Hematopoietic multipotent progenitor cell treated with erythropoietin and hydrocortisone succinate and interleukin-3 and kit ligand, for 8 days (in vitro differentiated cells): ENCODE results near the gene CRYBG1.
"Not testable (repeated sequence)": the region's sequence is repeated elsewhere in the genome, so short reads cannot be mapped to it uniquely, and the experiment has no call there.

ENCODE experiments used
- DNase-seq: peaks from one replicate; pipeline ENCODE4 v3.0.0-alpha.2; 2015

The CRYBG1 gene

GRCh38 chr6:106373502-106374239 is 13.2 kb downstream of the CRYBG1 start:
- DNase-seq, result no peak

DNA sequence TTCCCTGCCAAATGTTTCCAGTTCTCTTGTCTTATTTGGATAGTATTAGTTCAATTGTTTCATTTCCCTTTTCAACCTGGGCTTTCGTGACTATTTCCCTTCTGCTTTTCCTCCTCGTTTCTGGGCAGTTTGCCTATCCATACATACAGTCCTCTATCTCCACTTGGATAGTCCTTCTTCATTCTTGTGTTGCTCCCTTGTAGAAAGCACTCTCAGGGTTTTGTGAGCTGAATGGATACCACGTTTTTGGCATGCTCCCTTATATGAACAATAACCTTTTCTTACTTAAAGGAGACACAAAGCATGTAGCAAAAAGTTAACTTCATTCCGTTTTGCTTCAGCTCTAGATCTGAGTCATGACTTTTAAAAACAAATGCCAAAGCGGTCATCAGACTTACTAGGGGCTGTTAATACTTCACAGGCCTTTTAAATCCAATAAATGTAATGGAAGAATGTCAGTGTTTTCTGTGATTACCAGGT is 16.6 kb downstream of the CRYBG1 start:
- no peak for DNase-seq

DNA sequence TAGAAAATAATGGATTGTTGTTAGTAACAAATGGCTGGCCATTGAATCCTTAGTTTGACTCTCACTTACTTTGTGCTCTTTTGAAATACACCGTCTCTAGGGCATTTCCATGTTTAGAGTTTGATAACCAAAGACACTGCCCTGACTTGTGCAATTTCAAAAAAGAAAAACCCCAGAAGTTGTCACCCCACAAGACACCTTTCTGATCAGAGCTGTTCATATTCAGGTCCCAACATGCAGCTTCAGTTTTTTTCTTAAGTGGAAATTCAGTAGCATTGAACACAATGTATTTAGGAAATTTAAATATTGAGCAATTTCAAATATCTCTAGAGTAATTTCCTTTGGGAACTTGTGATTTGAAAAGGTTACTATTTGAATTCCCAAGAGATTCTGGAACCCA is 19.4 kb downstream of the CRYBG1 start:
- no peak for DNase-seq

GRCh38 chr6:106380407-106380806 is 19.9 kb downstream of the CRYBG1 start:
- DNase-seq, result no peak

DNA sequence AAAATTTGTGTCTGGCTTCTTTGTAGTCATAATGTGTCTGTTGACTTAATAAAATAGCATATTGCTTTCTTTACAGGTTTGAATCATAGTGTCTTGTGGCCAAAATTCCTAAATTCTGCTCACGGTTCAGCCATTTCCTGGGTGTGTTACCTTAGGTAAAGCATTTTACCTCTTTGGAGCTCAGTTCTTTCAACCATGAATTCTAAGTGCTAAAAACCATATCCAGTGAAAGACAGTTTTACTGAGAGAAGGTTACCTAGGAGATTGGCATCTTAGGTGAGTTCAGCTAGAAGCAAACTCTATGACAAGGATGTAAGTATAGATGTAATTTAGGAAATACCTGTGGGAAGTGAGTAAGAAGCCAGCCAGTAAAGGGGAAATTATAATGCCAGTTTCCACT is 20.7 kb downstream of the CRYBG1 start:
- no peak for DNase-seq

GRCh38 chr6:106381881-106382280 is 21.4 kb downstream of the CRYBG1 start:
- no peak for DNase-seq

- peak; percentile 12 for DNase-seq
Measured at GRCh38 chr6:106383573-106383972, 23.1 kb downstream of the CRYBG1 start.

GRCh38 chr6:106385530-106385929 is 25.0 kb downstream of the CRYBG1 start:
- DNase-seq, result no peak

GRCh38 chr6:106387875-106388274 is 27.4 kb downstream of the CRYBG1 start:
- no peak for DNase-seq

- DNase-seq, result no peak
Measured at GRCh38 chr6:106390088-106390487, 29.6 kb downstream of the CRYBG1 start.

DNA sequence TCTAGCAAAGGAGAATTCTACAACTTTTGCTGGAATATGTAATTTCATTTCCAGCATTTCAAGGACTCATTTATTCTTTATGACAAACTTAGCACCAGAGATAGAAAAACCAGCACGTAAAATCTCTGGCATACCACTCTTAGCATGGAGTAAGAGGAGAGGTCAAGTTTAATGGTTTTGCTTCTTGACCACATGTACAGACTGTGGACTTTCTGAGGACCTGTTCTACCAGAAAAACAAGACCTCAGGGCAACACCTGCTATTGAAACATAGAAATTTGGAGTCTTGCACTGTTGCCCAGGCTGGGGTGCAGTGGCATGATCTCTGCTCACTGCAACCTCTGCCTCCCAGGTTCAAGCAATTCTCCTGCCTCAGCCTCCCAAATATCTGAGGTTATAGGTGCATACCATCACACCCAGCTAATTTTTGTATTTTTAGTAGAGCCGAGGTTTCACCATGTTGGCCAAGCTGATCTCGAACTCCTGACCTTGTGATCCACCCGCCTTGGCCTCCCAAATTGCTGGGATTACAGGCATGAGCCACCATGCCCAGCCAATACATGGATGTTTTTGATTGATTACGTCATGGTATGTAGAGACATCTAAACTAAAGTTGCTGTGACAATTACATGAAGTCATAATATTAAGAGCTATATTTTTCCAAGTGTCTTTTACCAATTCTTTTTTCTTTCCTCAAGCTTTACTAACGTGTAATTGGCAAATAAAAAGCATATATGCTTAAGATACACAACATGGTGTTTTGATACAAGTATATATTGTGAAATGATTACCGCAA is 36.1 kb downstream of the CRYBG1 start:
- DNase-seq, result no peak

DNA sequence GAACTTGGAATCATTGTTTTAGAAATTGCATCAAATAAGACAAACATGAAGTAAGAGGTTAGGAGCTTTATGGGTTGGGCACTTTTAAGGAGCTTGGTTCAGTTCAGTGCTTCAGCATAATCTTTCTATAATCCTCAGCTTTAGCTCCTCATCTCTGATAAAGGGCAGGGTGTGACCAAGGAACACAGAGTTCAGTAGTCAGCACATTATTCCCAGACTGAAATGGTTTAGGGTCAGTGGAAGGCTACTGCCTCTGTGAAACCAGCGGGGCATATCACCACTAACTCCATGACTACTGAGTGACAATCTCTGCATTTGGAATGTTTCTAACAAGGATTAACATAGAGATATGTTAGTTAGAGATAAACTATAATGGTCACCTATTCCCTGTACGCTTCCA is 36.9 kb downstream of the CRYBG1 start:
- DNase-seq, result no peak

DNA sequence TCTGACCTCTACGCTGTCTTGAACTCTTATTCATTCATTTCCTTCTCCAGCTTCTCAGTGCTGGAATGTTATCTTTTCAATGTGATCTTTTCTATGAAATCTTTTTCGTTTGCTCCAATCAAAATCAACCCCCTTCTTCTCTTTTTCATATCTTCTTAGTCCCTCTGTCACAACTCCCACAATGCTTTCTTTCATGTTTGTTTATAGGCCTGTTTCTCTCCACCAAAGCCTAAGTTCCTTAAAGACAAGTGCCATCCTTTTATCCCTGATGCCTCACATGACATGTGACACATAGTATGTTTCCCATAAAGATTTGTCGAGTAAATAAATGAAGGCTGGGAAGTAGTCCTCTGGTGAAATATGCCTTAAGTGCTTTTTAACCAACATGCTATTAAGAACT is 38.1 kb downstream of the CRYBG1 start:
- DNase-seq, result no peak

DNA sequence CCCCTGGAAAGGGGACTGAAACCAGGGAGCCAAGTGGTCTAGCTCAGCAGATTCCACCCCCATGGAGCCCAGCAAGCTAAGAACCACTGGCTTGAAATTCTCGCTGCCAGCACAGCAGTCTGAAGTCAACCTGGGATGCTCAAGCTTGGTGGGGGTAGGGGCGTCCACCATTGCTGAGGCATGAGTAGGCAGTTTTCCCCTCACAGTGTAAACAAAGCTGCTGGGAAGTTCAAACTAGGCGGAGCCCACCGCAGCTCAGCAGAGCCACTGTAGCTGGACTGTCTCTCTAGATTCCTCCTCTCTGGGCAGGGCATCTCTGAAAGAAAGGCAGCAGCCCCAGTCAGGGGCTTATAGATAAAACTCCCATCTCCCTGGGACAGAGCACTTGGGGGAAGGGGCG is 44.5 kb downstream of the CRYBG1 start:
- not testable (repeated sequence) for DNase-seq

GRCh38 chr6:106411056-106411455 is 50.5 kb downstream of the CRYBG1 start:
- no peak for DNase-seq

DNA sequence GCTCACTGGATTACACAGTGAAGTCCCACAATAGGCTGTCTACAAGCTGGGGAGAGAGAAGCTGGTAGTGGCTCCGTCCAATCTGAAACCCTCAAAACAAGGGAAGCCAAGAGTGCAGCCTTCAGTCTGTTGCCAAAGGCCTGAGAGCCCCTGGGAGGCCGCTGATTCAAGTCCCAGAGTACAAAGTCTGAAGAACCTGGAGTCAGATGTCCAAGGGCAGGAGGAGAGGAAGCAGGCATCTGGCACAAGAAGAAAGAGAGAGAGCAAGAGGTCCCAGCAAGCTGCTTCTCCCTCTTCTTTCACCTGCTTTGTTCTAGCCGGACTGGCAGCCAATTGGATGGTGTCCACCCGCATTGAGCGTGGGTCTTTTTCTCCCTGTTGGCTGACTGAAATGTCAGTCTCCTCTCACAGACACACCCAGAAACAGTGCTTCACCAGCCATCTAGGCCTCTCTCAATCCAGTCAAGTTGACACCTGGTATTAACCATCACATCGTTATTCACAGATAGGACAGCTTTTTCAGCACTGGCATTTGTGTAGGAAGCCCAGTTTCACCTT is 51.2 kb downstream of the CRYBG1 start:
- no peak for DNase-seq

GRCh38 chr6:106413016-106413415 is 52.5 kb downstream of the CRYBG1 start:
- DNase-seq, result no peak

DNA sequence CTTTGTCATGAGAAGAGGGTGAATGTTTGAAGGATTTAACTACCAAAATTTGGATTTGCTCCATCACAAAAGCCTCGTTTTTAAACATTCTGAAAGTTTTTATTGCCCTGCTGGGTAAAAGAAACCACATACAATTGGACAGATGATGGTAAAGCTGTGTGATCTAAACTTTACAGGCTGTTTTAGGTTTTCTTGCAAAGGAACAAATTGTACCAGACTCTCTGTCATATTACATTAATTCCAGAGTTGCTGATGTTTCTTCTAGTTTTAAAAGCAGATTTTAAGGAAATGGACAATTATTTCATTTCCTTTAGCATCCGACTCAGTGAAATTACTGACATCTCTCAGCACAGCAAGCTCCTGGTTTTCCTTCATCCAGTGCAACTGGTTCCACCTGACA is 53.2 kb downstream of the CRYBG1 start:
- no peak for DNase-seq

DNA sequence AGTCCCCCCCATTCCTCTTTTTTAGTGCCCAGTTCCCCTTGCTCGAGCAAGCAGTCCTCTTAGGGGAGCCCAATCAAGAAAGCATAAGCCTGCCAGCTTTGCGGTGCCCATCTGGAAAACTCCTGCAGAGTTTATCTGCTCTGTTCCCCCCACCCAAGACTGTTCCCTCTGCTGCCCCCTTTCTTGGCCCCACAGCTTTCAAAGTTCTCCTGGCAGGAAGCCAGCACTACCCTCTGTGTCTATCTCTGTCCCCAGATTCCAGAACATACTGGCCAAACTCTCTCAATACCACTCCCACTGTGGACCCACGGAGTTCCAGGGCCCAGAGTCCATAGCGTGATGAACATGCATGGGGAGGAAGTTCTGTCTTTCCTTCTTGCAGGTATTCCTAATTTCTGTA is 55.4 kb downstream of the CRYBG1 start:
- no peak for DNase-seq

DNA sequence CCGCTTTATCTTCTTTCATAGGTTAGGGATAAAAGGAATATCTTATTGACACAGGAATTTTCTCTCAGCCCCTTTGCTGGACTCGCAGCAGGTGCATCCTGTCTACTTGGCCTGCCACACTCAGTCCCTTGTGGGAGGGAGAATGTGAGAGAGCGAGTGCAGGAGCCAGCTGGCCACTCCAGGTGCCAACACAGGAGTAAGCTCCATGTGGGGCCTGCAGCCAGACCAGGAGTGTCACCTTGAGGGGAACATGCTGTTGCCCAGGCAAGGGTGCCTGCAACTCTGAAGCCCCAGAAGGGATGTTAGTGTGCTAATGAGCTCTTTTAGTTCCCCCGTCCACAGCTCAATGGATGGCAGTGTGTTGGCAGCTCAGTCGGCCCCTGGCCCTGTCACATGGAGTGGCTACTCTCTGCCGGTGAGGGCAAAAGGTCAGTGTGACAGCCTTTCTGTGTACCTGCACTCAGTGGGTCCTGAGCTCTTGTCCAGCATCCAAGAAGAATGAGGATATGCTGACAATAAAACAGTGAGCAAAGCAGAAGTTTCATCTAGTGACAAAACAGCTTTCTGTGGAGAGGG is 57.1 kb downstream of the CRYBG1 start:
- DNase-seq, result no peak

- no peak for DNase-seq
Measured at GRCh38 chr6:106419900-106420613, 59.5 kb downstream of the CRYBG1 start.

GRCh38 chr6:106421496-106421895 is 61.0 kb downstream of the CRYBG1 start:
- DNase-seq, result no peak

DNA sequence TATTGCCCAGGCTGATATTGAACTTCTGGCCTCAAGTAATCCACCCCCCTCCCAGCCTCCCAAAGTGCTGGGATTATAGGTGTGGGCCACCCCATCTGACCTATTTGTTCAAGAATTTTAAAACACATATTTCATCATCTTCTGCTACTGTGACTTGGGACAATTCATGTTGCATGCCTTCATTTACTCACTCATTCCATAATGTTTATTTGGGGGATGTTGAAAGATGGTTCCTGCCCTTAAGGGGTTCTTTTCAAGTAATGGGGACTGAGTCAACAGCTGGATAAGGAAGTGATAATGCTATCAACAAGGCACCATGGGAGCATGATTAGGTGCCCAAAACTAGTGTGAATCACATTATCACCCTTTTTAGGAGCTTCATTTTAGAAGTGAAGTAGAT is 62.0 kb downstream of the CRYBG1 start:
- DNase-seq, result no peak
